ENCODE measurements around the gene SPINT3.

DNA sequence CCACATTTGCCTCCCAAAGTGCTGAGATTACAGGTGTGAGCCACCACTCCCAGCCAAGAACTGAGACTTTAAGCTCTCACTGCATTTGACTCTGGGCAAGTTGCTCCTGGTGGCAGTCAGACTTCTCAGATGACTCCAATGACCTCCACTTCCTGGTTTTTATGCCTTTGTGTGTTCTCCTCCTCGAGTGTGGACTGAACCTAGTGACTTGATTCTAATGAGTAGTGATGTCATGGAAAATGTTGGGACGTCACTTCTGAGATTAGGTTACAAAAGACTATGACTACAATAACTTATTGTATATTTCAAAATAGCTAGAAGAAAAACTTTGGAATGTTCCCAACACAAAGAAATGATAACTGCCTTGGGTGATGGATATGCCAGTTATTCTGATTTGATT lies 12.0 kb downstream of the SPINT3 start:
- TF ChIP-seq POLR2A (IDR thresholded peaks at IDR 0.05; ENCODE audit: control extremely low read depth in 1 of 2, low read depth in 2 of 2, low read length in 2 of 2) = no peak
- TF ChIP-seq KDM5A (IDR thresholded peaks at IDR 0.05; ENCODE audit: low read length) = no peak
